ENCODE measurements around the gene JARID2.

GRCh38 chr6:15246217-15246665 is 372 bp downstream of the JARID2 start:
- TF ChIP-seq CTCF (IDR thresholded peaks at IDR 0.05; ENCODE audit: insufficient read depth, low read depth, low read length) (no peak), EZH2 (IDR thresholded peaks at IDR 0.05; ENCODE audit: insufficient read depth, low read length) (no peak)
